CD14-positive monocyte (primary cell): Measurements from ENCODE around the gene CAPN13. TPM values are rescaled to one million over a fixed set of nuclear protein-coding genes. Genes with fewer than 3 reads are reported as not detected.

Experiments
- DNase-seq, 3 donors: peaks; one replicate each; pipeline ENCODE4 v3.0.0-alpha.2; 2011 to 2022
- H2AFZ ChIP-seq: 2 replicates; pipeline ENCODE4 v1.6.0; 2012; ENCODE audit warnings: mild to moderate bottlenecking, low read depth, low read length, inconsistent platforms; ENCODE audit not compliant: insufficient read depth, poor library complexity, severe bottlenecking
- H3K27ac ChIP-seq, 2 donors: 1 replicate in 1 of 2; 2 replicates in 1 of 2; pipeline ENCODE4 v1.5.1; 2012 to 2013; ENCODE audit warnings: low read length in 2 of 2, control low read depth in 1 of 2, inconsistent platforms in 1 of 2, low read depth in 1 of 2, mild to moderate bottlenecking in 1 of 2
- H3K27me3 ChIP-seq, 2 donors: one replicate each; pipeline versions ENCODE4 v1.6.0 to v1.6.1; 2011 to 2013; ENCODE audit warnings: low read length in 2 of 2; ENCODE audit not compliant: control insufficient read depth in 2 of 2, insufficient read depth in 2 of 2
- H3K36me3 ChIP-seq, 2 donors: replicated peaks in 1 of 2; 1 replicate in 1 of 2; 2 replicates in 1 of 2; pipeline versions ENCODE4 v1.5.1 to v1.6.1; 2012 to 2013; ENCODE audit warnings: low read length in 2 of 2, control low read depth in 1 of 2, inconsistent platforms in 1 of 2, mild to moderate bottlenecking in 1 of 2; ENCODE audit not compliant: insufficient read depth in 2 of 2, control insufficient read depth in 1 of 2
- H3K4me1 ChIP-seq, 2 donors: 1 replicate in 1 of 2; 2 replicates in 1 of 2; pipeline versions ENCODE4 v1.5.1 to v1.6.1; 2012 to 2013; ENCODE audit warnings: low read length in 2 of 2, control low read depth in 1 of 2, inconsistent platforms in 1 of 2, mild to moderate bottlenecking in 1 of 2, moderate library complexity in 1 of 2; ENCODE audit not compliant: insufficient read depth in 2 of 2, control insufficient read depth in 1 of 2
- H3K4me2 ChIP-seq: replicated peaks from 2 replicates; pipeline ENCODE3; 2012; ENCODE audit warnings: low read length, moderate library complexity, mild to moderate bottlenecking; ENCODE audit not compliant: poor library complexity, severe bottlenecking; ENCODE audit errors: extremely low read depth
- H3K4me3 ChIP-seq, 3 experiments: fragments of 200-600 bp in 1 of 3; sonication (generic) in 1 of 3; replicated peaks in 1 of 3; 1 replicate in 2 of 3; 2 replicates in 1 of 3; pipeline ENCODE4 v1.5.1; 2011 to 2013; ENCODE audit warnings: low read length in 3 of 3, mild to moderate bottlenecking in 3 of 3, control low read depth in 2 of 3, low read depth in 2 of 3, inconsistent platforms in 1 of 3, moderate library complexity in 1 of 3
- H3K79me2 ChIP-seq: 2 replicates; pipeline ENCODE4 v1.6.0; 2012; ENCODE audit warnings: mild to moderate bottlenecking, control low read depth, inconsistent platforms, low read length, moderate library complexity; ENCODE audit not compliant: insufficient read depth
- H3K9ac ChIP-seq: 2 replicates; pipeline ENCODE4 v1.6.0; 2017; ENCODE audit warnings: low read length, mild to moderate bottlenecking; ENCODE audit not compliant: insufficient read depth, poor library complexity, severe bottlenecking
- H3K9me3 ChIP-seq, 2 donors: replicated peaks in 1 of 2; 1 replicate in 1 of 2; 2 replicates in 1 of 2; pipeline versions ENCODE4 v1.5.1 to v1.6.1; 2012 to 2013; ENCODE audit warnings: low read length in 2 of 2, control low read depth in 1 of 2; ENCODE audit not compliant: control insufficient read depth in 1 of 2, insufficient read depth in 1 of 2
- H4K20me1 ChIP-seq: 2 replicates; pipeline ENCODE4 v1.6.0; 2012; ENCODE audit warnings: mild to moderate bottlenecking, low read length, control low read depth, moderate library complexity; ENCODE audit not compliant: insufficient read depth
- H3K27ac Mint-ChIP-seq, 7 donors: one replicate each; pipeline ENCODE4 v1.8.0; 2020; ENCODE audit warnings: mild to moderate bottlenecking in 7 of 7, mixed read lengths in 7 of 7, moderate library complexity in 6 of 7, inconsistent platforms in 2 of 7
- H3K27me3 Mint-ChIP-seq, 3 donors: one replicate each; pipeline ENCODE4 v1.8.0; 2021 to 2022; ENCODE audit warnings: low read depth in 3 of 3, mild to moderate bottlenecking in 3 of 3, mixed read lengths in 3 of 3, moderate library complexity in 3 of 3, inconsistent platforms in 1 of 3
- H3K36me3 Mint-ChIP-seq, 2 donors: one replicate each; pipeline ENCODE4 v1.8.0; 2020; ENCODE audit warnings: mixed read lengths in 2 of 2, inconsistent platforms in 1 of 2, mild to moderate bottlenecking in 1 of 2
- H3K4me1 Mint-ChIP-seq: one replicate; pipeline ENCODE4 v1.8.0; 2020; ENCODE audit warnings: mild to moderate bottlenecking, mixed read lengths
- H3K4me3 Mint-ChIP-seq, 2 donors: one replicate each; pipeline ENCODE4 v1.8.0; 2020; ENCODE audit warnings: mild to moderate bottlenecking in 2 of 2, mixed read lengths in 2 of 2, moderate library complexity in 1 of 2
- H3K9me3 Mint-ChIP-seq, 7 donors: one replicate each; pipeline ENCODE4 v1.8.0; 2020 to 2022; ENCODE audit warnings: mixed read lengths in 7 of 7, mild to moderate bottlenecking in 6 of 7, moderate library complexity in 6 of 7, inconsistent platforms in 2 of 7
- WGBS: methylation state at CpG from one replicate; pipeline ENCODE4 v1.1.5; 2013; ENCODE audit warnings: missing lambda C conversion rate; ENCODE audit not compliant: insufficient coverage; 5-methylcytosine and 5-hydroxymethylcytosine counted together
- intact Hi-C, 2 donors: fragments of 100-400 bp; cut with micrococcal nuclease; formaldehyde crosslinking; loops; one replicate each; pipeline versions ENCODE4 v1.15.0 to v1.15.1; 2023
- polyA plus RNA-seq, 3 donors: library from polyadenylated mRNA; depleted of rRNA in 1 of 3; unstranded in 2 of 3; stranded (reverse) in 1 of 3; fragments of 300-500 nt in 2 of 3; fragments of >200 nt in 1 of 3; fragmentation: Illumina TruSeq in 2 of 3; gene quantifications; 1 replicate in 2 of 3; 2 replicates in 1 of 3; pipeline ENCODE4 v1.2.3, GENCODE V29; 2012 to 2021
- TF ChIP-seq, protein P1 (sequence below): fragments of 200-600 bp; IDR thresholded peaks from one replicate; pipeline ENCODE4 v1.8.0; 2022; ENCODE audit warnings: antibody characterized with exemption, mild to moderate bottlenecking

The CAPN13 gene
- polyA plus RNA-seq, 3 donors, result not detected

DNA sequence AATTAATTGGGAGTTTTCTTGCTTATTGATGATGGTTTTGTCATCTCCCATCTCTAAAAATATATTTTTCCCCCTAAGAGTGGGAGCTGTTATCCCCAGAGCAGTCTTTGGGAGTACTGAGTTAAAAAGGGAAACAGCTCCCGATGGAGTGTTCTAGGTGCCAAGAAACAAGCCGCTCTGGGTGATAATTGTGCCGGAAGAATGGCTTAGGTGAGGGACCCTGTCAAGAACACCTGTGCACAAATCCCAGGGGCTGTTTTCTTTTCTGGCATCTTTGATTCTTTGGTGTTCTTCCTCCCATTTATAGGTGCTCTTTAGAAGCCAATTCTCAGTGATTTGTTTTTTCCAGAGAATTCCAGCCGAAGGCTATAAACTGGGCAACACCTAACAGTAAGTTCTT lies 1.4 kb upstream of the CAPN13 start:
- H3K27me3 ChIP-seq, result no peaks in the 10 kb centered on the region
- intact Hi-C loops, result no loop called here
- H2AFZ ChIP-seq, result no peak overlapping the region
- H3K9me3 Mint-ChIP-seq, result peaks cover 0 to 7% (median 0%) of the 10 kb centered on the region in 7 donors
- H3K4me1 ChIP-seq, result no peaks in the 10 kb centered on the region
- H3K4me1 Mint-ChIP-seq, result no peaks in the 10 kb centered on the region
- H3K4me3 Mint-ChIP-seq, result no peak overlapping the region
- peaks cover 0 to 2% (median 1%) of the 10 kb centered on the region in 3 donors for H3K27me3 Mint-ChIP-seq
- no peak for DNase-seq
- H3K9me3 ChIP-seq, result no peaks in the 10 kb centered on the region
- TF ChIP-seq, protein P1, sequence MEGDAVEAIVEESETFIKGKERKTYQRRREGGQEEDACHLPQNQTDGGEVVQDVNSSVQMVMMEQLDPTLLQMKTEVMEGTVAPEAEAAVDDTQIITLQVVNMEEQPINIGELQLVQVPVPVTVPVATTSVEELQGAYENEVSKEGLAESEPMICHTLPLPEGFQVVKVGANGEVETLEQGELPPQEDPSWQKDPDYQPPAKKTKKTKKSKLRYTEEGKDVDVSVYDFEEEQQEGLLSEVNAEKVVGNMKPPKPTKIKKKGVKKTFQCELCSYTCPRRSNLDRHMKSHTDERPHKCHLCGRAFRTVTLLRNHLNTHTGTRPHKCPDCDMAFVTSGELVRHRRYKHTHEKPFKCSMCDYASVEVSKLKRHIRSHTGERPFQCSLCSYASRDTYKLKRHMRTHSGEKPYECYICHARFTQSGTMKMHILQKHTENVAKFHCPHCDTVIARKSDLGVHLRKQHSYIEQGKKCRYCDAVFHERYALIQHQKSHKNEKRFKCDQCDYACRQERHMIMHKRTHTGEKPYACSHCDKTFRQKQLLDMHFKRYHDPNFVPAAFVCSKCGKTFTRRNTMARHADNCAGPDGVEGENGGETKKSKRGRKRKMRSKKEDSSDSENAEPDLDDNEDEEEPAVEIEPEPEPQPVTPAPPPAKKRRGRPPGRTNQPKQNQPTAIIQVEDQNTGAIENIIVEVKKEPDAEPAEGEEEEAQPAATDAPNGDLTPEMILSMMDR, result no peak
- no peak overlapping the region for H3K4me3 ChIP-seq
- H3K9ac ChIP-seq, result no peak overlapping the region
- 88% methylated on average over 4 of the region's 4 CpGs for WGBS
- no peak overlapping the region for H3K27ac Mint-ChIP-seq
- H4K20me1 ChIP-seq, result no peaks in the 10 kb centered on the region
- no peaks in the 10 kb centered on the region for H3K36me3 Mint-ChIP-seq
- no peak overlapping the region for H3K27ac ChIP-seq
- H3K36me3 ChIP-seq, result no peaks in the 10 kb centered on the region
- no peaks in the 10 kb centered on the region for H3K79me2 ChIP-seq
- H3K4me2 ChIP-seq, result no peak overlapping the region

DNA sequence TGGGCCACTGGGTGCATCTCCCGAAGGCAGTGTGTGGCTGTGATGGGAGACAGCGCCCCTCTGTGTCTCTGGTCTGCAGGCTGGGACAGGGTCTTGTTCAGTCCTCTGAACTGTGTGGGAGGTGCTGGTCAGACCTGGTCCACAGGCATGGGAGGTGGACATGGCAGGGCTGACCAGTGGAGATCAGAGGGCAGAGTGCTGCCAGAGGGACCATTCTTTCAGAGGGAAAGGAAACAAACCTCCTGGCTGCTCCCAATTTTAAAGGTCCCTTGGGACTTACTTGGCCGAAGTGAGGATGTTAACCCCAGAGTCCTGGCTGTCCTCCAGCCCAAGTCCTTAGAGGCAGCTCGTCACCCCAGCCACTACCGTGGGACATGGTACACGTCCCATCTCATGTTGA lies 4.0 kb downstream of the CAPN13 start:
- Histone ChIP-seq H4K20me1 (no peaks in the 10 kb centered on the region), H3K4me3 (no peak overlapping the region), H3K36me3 (no peaks in the 10 kb centered on the region), H3K4me1 (peaks cover 8 to 10% of the 10 kb centered on the region in 2 donors), H3K27me3 (no peaks in the 10 kb centered on the region), H2AFZ (no peak overlapping the region), H3K9ac (no peak overlapping the region), H3K4me2 (no peak overlapping the region), H3K9me3 (no peaks in the 10 kb centered on the region), H3K79me2 (no peaks in the 10 kb centered on the region), H3K27ac (no peak overlapping the region)
- Mint-ChIP-seq H3K36me3 (no peaks in the 10 kb centered on the region), H3K9me3 (no peaks in the 10 kb centered on the region), H3K27me3 (peaks cover 0 to 4% (median 4%) of the 10 kb centered on the region in 3 donors), H3K4me1 (peaks cover 10% of the 10 kb centered on the region), H3K4me3 (no peak overlapping the region), H3K27ac (no peak overlapping the region)
- intact Hi-C loops, result no loop called here
- TF ChIP-seq, protein P1, result no peak
- DNase-seq, result no peak
- WGBS, result 100% methylated on average over 2 of the region's 6 CpGs
